ENCODE data around the gene ZNF768.
"Not testable (repeated sequence)": the region's sequence is repeated elsewhere in the genome, so short reads cannot be mapped to it uniquely, and the experiment has no call there.

ZNF768 gene

DNA sequence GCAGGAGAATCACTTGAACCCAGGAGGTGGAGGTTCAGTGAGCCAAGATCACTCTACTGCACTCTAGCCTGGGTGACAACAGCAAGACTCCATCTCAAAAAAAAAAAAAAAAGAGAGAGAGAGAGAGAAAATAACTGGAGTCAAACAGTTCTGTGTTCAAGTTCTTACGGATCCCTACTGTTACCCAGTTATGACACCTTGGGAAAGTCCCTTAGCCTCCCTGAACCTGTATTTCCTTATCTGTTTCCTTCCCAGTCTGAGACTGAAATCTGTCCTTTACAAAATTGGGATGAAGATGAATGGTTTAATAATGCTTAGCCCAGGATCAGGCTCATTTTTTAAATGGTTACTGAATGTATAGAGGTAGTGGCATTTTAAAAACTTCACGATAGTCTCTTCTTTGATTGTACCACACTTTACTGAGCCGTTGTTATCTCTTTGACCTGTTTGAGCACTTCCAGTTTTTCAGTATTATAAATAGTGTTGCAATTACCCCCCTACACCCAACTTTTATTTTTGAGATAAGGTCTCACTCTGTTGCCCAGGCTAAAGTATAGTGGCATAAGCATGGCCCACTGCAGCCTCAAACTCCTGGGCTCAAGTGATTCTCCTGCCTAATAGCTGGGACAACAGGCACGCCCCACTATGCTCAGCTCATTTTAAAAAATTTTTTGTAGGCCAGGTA lies 17.1 kb downstream of the ZNF768 start:
- no peak for DNase-seq

DNA sequence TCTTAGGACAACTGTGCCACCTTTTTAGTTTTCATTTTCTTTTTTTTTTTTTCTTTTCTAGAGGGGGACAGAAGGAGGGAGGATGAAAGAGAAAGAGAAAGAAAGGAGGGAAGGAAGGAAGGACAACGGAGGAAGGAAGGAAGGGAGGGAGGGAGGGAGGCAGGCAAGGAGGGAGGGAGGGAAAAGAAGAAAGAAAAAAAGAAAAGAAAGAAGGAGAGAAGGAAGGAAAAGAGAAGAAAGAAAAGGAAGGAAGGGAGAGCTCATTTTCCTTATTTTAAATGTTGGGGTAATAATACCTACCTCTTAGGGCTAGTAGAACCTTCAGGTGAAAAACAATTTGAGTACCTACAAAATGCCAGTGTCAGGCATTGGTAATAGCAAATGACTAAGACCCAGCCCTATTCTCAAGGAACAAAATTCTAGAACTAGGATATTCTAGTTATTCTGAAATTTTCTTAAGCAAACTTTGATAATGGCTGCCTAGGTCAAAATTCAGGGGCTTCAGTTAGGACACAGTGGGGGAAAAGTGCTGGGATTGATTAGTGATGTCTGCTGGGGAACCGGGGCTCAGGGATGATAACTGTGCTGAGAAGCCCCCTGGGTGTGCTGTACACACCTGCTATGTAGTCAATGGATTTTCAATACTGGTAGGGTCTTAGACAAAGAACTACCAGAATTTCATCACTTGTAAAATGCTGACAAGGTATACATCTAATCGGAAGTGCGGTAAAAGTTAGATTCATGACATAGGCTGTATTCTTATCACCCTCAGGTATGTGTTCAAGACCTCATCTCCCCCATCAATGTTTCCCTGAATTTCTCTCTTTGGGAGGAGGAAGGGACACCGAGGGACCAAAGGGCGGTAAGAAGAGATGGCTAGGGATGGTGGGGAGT lies 22.7 kb downstream of the ZNF768 start:
- no peak for DNase-seq

DNA sequence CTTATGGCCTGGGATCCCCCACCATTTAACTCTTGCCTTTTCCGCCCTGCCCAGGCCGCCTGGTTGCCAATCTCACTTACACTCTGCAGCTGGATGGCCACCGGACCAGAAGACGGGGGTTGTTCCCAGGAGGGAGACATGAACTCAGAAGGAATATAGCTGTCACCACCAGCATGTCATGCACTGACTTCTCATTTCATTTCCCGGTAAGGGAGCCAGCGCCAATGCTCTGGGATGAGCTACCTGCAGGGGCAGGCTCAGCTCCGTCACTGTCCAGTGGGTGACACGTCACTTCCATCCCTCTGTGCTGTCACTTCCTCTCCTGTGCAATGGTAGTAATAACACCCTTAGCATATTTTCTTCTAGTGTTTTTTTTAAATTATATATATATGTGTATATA lies 27.1 kb downstream of the ZNF768 start:
- DNase-seq = no peak

DNA sequence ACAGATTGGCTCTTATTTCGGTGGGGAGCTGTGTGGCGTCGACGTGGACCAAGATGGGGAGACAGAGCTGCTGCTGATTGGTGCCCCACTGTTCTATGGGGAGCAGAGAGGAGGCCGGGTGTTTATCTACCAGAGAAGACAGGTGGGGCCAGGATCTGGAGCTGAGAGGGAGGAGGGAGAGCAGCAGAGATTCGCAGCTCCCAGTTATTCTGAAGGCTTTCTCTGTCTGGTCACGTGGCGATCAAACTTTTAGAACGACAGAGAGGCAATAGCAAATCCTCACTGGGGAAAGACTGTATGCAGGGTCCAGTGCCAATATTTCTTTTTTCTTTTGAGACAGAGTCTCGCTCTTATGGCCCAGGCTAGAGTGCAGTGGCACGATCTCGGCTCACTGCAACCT lies 31.7 kb downstream of the ZNF768 start:
- no peak for DNase-seq

DNA sequence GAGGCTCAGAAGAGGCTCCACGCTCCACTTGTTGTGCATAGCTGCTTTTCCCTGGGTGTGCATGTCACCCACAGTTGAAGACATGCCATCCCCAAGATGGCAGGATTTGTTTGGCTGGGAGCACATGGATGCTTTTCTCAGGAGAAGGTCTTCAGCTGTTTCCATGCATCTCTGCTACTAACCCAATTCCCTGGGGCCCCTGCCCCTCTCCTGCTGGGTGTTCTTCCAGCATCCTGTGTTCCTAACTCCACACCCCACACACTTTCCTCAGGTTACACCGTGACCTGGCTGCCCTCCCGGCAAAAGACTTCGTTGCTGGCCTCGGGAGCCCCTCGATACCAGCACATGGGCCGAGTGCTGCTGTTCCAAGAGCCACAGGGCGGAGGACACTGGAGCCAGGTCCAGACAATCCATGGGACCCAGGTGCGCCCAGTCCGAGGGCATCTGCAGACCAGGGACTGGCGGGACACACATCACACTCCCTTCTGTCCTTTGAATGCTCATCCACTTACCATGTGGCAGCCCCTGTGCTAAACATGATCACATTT lies 32.4 kb downstream of the ZNF768 start:
- no peak for DNase-seq

DNA sequence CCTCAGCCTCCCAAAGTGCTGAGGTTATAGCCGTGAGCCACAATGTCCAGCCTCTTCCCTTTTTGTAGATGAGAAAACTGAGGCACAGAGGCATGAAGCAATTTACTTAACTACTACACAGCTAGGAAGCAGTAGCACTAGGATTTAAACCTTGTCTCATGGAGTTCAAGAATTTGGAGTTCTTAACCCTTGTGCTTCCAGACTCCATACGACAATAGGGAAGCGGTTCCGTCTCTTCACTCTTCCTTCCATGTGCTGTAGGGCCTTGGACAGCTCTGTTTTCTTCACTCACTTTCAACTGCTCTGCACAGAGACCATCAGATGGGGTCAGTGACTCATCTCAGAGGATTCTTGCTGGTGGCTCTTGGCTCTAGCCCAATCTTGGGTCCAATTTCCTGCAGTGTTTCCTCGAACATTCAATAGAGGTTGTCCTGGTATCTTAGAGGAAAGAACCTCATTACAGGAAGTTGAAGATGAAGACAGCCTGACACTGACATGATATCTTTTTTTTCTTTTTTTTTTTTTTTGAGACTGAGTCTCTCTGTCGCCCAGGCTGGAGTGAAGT lies 34.5 kb downstream of the ZNF768 start:
- DNase-seq = peak; percentile 19

DNA sequence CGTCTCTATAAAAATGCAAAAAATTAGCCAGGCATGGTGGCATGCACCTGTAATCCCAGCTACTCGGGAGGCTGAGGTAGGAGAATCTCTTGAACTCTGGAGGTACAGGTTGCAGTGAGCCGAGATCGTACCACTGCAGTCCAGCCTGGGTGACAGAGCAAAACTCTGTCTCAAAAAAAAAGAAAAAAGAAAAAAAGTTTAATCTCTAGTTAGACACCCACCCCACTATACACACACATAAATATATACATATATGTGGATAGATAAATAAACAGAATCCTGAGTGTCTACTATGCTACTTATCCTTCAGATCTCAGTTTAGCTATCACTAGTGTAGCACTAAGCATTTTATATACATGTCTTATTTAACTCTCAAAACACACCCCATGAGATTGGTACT lies 35.1 kb downstream of the ZNF768 start:
- DNase-seq = no peak

DNA sequence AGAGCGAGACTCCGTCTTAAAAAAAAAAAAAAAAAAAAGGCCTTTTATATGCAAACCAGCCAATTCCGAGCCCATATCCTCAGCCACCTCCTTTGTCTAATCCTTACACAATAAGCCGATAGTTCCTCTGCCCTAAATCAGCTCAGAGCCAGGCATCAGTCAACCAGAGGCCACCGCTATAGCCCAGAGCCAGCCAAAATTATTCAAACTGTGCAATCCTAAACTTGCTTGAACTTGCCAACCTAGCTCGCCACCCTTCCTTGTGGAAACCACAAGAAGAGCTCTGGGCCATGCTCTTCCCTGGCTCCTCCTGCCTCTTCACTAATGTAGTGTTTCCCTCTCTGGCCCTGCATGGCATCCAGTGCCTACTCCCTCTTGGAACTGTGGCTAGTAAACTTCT lies 36.2 kb downstream of the ZNF768 start:
- no peak for DNase-seq

DNA sequence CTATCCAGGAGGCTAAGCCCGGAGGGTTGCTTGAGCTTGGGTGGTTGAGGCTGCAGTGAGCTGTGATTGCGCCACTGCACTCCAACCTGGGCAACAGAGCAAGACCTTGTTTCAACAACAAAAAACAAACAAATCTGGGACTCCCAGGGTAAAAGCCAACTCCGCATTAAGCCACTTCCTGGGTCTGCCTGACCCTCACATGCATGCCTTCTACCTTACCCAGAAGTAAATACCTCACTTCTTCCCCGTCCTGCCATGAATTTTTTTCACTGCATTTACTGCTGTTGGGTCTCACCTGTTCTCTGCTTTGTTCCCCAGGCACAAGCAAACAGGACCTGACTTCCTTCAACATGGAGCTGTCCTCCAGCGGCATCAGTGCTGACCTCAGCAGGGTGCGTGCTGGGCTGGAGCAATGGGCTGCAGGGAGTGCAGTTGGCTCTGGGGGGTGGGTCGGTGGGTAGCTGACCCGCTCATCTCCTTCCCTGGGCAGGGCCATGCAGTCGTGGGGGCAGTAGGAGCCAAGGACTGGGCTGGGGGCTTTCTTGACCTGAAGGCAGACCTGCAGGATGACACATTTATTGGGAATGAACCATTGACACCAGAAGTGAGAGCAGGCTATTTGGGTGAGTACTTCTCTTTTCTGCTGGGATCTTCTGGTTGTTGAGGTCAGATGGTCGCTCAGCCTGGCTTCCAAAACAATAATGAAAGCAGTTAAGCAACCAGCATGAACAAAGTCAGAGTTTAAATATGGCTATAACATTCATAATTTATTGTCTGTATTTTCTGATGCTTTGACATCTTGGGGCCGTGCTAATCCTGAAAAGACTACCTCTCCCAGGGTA lies 37.4 kb downstream of the ZNF768 start:
- no peak for DNase-seq

DNA sequence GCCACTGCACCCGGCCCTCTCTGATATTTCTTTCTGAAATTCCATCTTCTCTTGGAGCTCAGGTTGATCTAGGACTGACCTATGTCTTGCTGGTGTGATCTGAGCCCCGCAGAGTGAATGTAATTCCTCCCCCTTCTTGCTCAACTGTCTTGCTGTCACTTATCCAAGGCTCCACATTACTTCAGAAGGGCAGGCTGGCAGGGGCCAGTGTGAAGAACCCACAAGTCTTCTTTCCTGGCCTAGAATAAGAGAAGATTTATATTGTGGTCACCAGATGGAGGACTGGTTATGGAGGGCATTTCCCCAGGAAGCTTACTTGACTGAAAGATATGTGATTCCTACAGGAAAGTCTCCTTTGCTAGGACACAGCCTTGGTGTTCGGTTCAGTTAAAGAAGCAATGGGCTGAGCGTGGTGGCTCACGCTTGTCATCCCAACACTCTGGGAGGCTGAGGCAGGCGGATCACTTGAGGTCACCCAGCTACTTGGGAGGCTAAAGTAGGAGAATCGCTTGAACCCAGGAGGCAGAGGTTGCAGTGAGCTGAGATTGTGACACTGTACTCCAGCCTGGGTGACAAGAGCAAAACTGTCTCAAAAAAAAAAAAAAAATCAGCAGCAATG lies 40.4 kb downstream of the ZNF768 start:
- no peak for DNase-seq

DNA sequence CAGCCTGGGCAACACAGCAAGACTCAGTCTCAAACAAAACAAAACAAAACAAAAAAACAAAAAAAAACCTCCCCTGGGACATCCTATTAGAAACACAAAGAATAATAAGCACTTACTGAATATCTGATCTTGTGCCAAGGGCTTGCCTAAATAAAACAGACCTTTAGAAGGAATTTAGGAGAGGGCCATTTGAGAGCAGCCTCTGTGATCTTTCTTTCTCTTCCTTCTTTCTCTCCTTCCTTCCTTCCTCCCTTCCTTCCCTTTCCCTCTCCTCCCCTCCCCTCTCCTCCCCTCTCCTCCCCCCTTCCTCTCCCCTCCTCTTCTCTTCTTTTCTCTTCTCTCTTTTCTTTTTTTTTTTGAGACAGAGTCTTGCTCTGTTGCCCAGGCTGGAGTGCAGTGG lies 41.5 kb downstream of the ZNF768 start:
- no peak for DNase-seq

DNA sequence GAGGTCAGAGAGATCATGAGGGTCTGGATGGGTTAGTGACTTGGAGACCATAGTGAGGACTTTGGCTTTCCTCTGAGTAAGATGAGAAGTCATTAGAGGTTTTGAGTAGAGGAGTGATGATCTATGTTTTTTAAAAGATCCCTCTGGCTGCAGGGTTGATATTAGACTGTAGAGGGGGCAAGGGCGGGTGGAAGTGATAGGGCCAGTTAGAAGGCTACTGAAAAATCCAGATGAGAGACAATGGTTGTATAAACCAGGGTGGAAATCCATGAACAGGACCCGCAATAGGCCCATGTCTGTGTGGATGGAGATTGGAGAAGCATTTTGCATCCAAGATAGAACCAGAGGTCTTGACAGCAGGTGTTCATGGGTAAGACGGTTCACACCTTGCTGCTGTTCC lies 44.0 kb downstream of the ZNF768 start:
- no peak for DNase-seq

DNA sequence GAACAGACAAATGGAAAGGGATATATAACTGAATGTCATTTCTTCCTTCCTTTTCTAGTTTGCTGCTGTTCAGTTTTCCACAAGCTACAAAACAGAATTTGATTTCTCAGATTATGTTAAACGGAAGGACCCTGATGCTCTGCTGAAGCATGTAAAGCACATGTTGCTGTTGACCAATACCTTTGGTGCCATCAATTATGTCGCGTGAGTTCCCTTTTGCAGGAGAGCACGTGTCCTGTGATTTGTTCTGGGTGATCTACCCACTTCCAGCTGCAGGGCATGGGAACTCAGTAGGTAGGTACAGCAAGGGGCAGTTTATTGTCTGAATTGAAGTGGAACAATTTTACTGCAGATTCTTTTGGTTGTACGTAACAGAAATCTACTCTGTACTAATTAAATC lies 45.0 kb downstream of the ZNF768 start:
- DNase-seq = no peak

DNA sequence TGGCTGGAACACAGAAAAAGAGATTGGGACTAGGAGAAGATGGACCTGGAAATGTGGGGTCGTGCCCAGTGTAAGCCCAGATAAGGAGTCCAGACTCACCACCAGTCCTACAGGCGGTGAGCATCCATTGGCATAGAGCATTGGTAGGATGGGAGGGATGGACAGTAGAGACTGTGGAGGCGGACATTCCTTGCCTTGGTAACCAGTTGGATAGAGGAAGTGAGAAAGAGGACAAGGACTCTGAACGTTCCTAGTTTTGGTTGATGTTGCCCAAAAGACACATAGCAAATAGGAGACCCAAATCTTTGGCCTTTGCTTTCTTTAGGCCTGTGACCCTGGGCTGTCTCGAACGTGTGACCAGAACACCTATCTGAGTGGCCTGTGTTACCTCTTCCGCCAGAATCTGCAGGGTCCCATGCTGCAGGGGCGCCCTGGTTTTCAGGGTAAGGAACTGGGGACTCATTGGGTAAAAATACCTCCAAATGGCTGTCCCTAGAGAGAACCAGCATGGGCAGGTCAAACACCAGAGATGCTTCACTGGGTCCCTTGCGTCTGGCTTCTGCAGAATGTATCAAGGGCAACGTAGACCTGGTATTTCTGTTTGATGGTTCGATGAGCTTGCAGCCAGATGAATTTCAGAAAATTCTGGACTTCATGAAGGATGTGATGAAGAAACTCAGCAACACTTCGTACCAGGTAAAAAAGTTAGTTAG lies 47.4 kb downstream of the ZNF768 start:
- DNase-seq = no peak

DNA sequence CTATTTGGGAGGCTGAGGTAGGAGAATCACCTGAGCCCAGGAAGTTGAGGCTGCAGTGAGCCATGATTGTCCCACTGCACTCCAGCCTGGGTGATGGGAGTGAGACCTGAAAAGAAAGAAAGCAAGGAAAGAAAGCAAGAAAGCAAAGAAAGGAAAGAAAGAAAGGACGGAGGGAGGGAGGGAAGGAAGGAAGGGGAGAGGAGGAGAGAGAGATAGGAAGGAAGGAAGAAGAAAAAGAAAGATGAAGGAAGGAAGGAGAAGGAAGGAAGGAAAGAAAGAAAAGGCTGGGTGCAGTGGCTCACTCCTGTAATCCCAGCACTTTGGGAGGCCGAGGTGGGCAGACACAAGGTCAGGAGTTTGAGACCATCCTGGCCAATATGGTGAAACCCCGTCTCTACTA lies 48.6 kb downstream of the ZNF768 start:
- DNase-seq = not testable (repeated sequence)

DNA sequence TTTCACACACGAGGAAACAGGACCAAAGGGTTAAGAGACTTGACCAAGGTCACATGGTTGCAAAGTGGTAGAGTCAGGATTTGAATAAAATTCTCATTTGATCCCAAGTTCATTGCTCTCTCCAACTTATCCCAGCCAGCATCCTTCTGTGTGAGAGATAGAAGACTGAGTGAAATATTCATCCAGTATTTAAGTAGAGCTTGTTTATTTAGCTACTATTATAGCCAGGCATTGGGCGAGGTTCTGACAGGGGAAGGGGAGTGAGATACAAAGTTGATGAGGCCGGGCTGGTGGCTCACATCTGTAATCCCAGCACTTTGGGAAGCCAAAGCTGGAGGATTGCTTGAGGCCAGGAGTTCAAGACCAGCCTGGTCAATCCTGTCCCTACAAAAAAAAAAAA lies 49.4 kb downstream of the ZNF768 start:
- no peak for DNase-seq

DNA sequence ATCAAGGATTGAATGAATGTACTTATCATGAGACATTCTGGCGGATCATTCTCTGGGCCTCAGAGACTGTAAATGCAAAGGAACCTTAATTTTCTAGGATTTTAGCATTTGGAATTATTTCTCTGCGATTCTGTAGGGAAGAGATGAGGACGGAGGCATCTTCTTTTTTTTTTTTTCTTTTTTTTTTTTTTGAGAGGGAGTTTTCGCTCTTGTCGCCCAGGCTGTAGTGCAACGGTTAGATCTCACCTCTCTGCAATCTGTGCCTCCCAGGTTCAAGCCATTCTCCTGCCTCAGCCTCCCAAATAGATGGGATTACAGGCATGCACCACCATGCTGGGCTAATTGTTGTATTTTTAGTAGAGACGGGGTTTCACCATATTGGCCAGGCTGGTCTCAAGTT lies 51.7 kb downstream of the ZNF768 start:
- no peak for DNase-seq

DNA sequence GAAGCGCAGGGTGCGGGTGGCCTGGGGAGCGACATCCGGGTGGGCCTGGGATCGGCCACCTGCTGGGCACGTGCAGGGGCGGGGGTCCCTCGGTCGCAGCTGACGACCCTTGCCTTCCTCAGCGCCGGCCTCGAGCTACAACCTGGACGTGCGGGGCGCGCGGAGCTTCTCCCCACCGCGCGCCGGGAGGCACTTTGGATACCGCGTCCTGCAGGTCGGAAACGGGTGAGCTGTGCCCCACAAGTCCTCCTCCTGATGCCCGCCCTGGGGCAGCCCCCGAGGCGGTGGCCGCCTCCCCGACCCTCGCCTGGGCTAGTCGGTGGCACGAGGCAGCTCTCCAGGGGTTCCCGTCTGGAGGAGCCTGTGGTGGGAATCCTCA lies 52.3 kb downstream of the ZNF768 start:
- peak; percentile 22 for DNase-seq
